ENCODE results near the gene MORN1. TPM values are rescaled to one million over a fixed set of nuclear protein-coding genes. Genes with fewer than 3 reads are reported as not detected.

The MORN1 gene
- total RNA-seq, 2 experiments from 2014 or later: 5.3 to 6.5 TPM

DNA sequence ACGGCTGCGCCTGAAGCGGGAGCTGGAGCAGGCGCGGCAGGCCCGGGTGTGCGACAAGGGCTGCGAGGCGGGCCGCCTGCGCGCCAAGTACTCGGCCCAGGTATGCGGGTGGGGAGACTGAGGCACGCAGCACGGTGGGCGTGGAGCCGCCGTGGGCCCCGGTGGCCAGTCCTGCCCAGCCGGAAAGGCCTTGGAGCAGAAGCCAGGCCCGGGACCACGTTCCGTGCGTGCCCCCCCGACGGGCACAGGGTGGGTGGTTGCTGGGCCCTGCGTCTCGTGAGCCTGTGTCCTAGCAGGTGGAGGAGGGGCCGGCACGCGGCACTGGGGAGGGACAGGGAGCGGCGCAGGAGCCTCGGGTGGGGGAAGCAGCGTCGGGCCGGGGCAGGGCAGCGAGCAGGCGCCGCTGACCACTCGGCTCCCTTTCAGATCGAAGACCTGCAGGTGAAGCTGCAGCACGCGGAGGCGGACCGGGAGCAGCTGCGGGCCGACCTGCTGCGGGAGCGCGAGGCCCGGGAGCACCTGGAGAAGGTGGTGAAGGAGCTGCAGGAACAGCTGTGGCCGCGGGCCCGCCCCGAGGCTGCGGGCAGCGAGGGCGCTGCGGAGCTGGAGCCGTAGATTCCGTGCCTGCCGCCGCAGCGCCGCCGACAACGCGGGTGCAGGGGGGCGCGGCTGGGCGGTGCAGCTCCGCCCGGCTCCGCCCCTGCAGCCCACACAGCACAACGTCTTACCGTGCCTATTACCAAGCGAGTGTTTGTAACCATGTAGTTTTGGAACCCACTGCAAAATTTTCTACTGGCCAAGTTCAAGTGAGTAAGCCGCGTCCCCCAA, 85.0 kb downstream of the MORN1 start:
- Histone ChIP-seq H3K36me3 (ENCODE audit: insufficient read depth, low read length) (peaks cover 68% of the 10 kb centered on the region), H3K27ac (ENCODE audit: low read depth in 1 of 2, low read length in 2 of 2) (no peak overlapping the region), H3K4me1 (ENCODE audit: insufficient read depth, low read length) (peaks cover 26% of the 10 kb centered on the region), H3K4me3 (ENCODE audit: low read length) (no peak overlapping the region), H3K9me3 (ENCODE audit: control insufficient read depth in 1 of 2, insufficient read depth in 1 of 2, low read length in 2 of 2) (peaks cover 0 to 9% of the 10 kb centered on the region in 2 experiments), H3K27me3 (ENCODE audit: control insufficient read depth in 1 of 2, insufficient read depth in 2 of 2, low read length in 2 of 2) (no peaks in the 10 kb centered on the region)
- TF ChIP-seq, protein P1, sequence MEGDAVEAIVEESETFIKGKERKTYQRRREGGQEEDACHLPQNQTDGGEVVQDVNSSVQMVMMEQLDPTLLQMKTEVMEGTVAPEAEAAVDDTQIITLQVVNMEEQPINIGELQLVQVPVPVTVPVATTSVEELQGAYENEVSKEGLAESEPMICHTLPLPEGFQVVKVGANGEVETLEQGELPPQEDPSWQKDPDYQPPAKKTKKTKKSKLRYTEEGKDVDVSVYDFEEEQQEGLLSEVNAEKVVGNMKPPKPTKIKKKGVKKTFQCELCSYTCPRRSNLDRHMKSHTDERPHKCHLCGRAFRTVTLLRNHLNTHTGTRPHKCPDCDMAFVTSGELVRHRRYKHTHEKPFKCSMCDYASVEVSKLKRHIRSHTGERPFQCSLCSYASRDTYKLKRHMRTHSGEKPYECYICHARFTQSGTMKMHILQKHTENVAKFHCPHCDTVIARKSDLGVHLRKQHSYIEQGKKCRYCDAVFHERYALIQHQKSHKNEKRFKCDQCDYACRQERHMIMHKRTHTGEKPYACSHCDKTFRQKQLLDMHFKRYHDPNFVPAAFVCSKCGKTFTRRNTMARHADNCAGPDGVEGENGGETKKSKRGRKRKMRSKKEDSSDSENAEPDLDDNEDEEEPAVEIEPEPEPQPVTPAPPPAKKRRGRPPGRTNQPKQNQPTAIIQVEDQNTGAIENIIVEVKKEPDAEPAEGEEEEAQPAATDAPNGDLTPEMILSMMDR (IDR thresholded peaks at IDR 0.05): no peak
- no peak for ATAC-seq (ENCODE audit: poor library complexity)
- intact Hi-C loops (cut with DNase I, micrococcal nuclease): no loop called here
- no peak for DNase-seq
- H3K36me3 Mint-ChIP-seq (ENCODE audit: low read depth): peaks cover 74% of the 10 kb centered on the region
- peaks cover 19% of the 10 kb centered on the region for H3K4me1 Mint-ChIP-seq (ENCODE audit: low read depth)
- H3K4me3 Mint-ChIP-seq: peak overlapping the region; percentile 42
- no peaks in the 10 kb centered on the region for H3K9me3 Mint-ChIP-seq
- ChIA-PET POLR2A (no interaction called here), CTCF (interaction anchor here (0.5 kb wide), 1 partner anchor 423 kb away, joined by 3 read pairs; no protein-coding TSS in a partner anchor)
- H3K27ac Mint-ChIP-seq: peak overlapping the region; percentile 92
- H3K27me3 Mint-ChIP-seq: no peaks in the 10 kb centered on the region

DNA sequence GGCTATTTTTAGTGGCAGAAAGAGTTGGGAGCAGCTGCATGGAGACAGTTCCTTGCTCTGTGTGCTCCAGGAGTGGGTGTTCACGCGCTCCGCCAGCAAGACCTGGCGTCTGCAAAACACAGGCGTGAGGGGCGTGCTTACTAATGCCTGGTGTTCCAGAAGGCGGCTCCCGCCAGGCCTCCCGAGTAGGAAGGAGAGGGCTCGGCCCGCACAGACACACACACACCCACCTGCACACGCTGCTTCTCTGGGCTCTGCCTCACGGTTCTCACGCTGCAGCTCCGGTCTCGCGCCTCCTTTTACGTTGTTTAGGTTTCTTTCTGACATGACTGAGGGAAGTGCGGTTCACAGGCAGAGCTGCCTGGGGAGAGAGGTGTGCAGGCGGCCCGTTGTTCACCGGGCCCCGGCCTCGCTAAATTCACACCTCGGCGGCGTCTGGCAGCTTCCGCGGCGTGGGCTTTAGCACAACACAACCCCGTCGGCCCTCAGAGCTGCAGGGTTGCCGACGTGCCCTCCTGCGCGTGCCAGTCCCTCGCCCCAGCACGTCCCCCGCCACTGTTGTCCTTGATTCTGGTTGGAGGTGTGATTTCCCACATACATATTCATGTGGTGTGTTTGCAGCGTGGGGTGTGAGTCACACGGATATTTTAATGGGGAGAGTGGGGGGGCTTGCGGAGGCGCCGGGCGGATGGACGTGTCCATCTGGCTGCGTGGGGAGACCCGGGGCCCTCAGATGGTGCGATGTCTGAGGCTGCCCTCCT, 86.3 kb downstream of the MORN1 start:
- DNase-seq (peak in 3 of 14 experiments; percentile 38 to 68 (median 57)), ATAC-seq (ENCODE audit: poor library complexity) (no peak)
- H3K4me1 ChIP-seq (ENCODE audit: insufficient read depth, low read length): peaks cover 31% of the 10 kb centered on the region
- H3K36me3 ChIP-seq (ENCODE audit: insufficient read depth, low read length): peaks cover 64% of the 10 kb centered on the region
- no peak overlapping the region for H3K4me3 ChIP-seq (ENCODE audit: low read length)
- POLR2A ChIA-PET: no interaction called here
- no peaks in the 10 kb centered on the region for H3K9me3 Mint-ChIP-seq
- peak overlapping the region; percentile 73 for H3K27ac Mint-ChIP-seq
- CTCF ChIA-PET: no interaction called here
- no peaks in the 10 kb centered on the region for H3K27me3 Mint-ChIP-seq
- peaks cover 26% of the 10 kb centered on the region for H3K4me1 Mint-ChIP-seq (ENCODE audit: low read depth)
- TF ChIP-seq, protein P1 (IDR thresholded peaks at IDR 0.05): no peak
- peaks cover 83% of the 10 kb centered on the region for H3K36me3 Mint-ChIP-seq (ENCODE audit: low read depth)
- H3K9me3 ChIP-seq (ENCODE audit: control insufficient read depth in 1 of 2, insufficient read depth in 1 of 2, low read length in 2 of 2): peaks cover 0 to 9% of the 10 kb centered on the region in 2 experiments
- H3K4me3 Mint-ChIP-seq: no peak overlapping the region
- no peaks in the 10 kb centered on the region for H3K27me3 ChIP-seq (ENCODE audit: control insufficient read depth in 1 of 2, insufficient read depth in 2 of 2, low read length in 2 of 2)
- intact Hi-C loops (cut with DNase I, micrococcal nuclease): no loop called here
- H3K27ac ChIP-seq (ENCODE audit: low read depth in 1 of 2, low read length in 2 of 2): peak overlapping the region in 1 of 2 donors; percentile 21

DNA sequence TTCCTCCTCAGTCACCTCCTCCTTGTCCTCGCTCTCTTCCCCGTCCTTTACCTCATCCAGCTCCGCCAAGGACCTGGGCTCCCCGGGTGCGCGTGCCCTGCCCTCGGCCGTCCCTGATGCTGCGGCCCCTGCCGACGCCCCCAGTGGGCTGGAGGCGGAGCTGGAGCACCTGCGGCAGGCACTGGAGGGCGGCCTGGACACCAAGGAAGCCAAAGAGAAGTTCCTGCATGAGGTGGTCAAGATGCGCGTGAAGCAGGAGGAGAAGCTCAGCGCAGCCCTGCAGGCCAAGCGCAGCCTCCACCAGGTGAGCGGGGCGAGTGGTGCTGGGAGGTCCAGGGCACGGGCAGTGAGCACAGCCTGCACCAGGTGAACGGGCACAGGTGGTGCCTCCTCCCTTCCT, 87.1 kb downstream of the MORN1 start:
- Mint-ChIP-seq H3K36me3 (ENCODE audit: low read depth) (peaks cover 79% of the 10 kb centered on the region), H3K27me3 (no peaks in the 10 kb centered on the region), H3K4me1 (ENCODE audit: low read depth) (peaks cover 30% of the 10 kb centered on the region), H3K27ac (peak overlapping the region; percentile 99), H3K4me3 (no peak overlapping the region), H3K9me3 (no peaks in the 10 kb centered on the region)
- no peak for DNase-seq
- peaks cover 0 to 9% of the 10 kb centered on the region in 2 experiments for H3K9me3 ChIP-seq (ENCODE audit: control insufficient read depth in 1 of 2, insufficient read depth in 1 of 2, low read length in 2 of 2)
- TF ChIP-seq, protein P1 (IDR thresholded peaks at IDR 0.05): no peak
- H3K27me3 ChIP-seq (ENCODE audit: control insufficient read depth in 1 of 2, insufficient read depth in 2 of 2, low read length in 2 of 2): no peaks in the 10 kb centered on the region
- H3K27ac ChIP-seq (ENCODE audit: low read depth in 1 of 2, low read length in 2 of 2): peak overlapping the region in 1 of 2 donors; percentile 14
- peaks cover 64% of the 10 kb centered on the region for H3K36me3 ChIP-seq (ENCODE audit: insufficient read depth, low read length)
- intact Hi-C loops (cut with DNase I, micrococcal nuclease): no loop called here
- H3K4me1 ChIP-seq (ENCODE audit: insufficient read depth, low read length): peaks cover 40% of the 10 kb centered on the region
- no peak overlapping the region for H3K4me3 ChIP-seq (ENCODE audit: low read length)
- ChIA-PET POLR2A (interaction anchor here (0.9 kb wide), 1 partner anchor 9 kb away, joined by 3 read pairs; no protein-coding TSS in a partner anchor), CTCF (no interaction called here)
- no peak for ATAC-seq (ENCODE audit: poor library complexity)

All from CD4-positive, alpha-beta T cell (primary cell).